SK-N-SH treated with all-trans-retinoic acid at 6 μM for 48 hours (cell line): ENCODE results near the gene KHDC3L.

Experiments
- ATAC-seq: fragments of 200-7000 bp; cut with Tn5 transposase; 3 replicates; pipeline ENCODE4 v1.9.1; 2020; ENCODE audit warnings: mild to moderate bottlenecking, moderate library complexity
- ARNTL ChIP-seq: fragments of 450-650 bp; formaldehyde crosslinking; IDR thresholded peaks from 2 replicates; pipeline ENCODE4 v1.5.0; 2020; ENCODE audit warnings: low read depth, mild to moderate bottlenecking, moderate library complexity, borderline replicate concordance
- BACH2 ChIP-seq: fragments of 250-450 bp; sonication (Bioruptor Pico); IDR thresholded peaks from 2 replicates; pipeline ENCODE4 v1.9.0; 2021; ENCODE audit warnings: mild to moderate bottlenecking, borderline replicate concordance
- CSDC2 ChIP-seq: fragments of 250-450 bp; sonication (Bioruptor Pico); IDR thresholded peaks from 2 replicates; pipeline ENCODE4 v1.5.0; 2020; ENCODE audit warnings: mild to moderate bottlenecking, moderate library complexity
- CSRNP3 ChIP-seq: fragments of 250-450 bp; sonication (Bioruptor Pico); IDR thresholded peaks from 2 replicates; pipeline ENCODE4 v1.5.1; 2021; ENCODE audit warnings: mild to moderate bottlenecking, moderate library complexity
- ESRRG ChIP-seq: fragments of 250-450 bp; sonication (Bioruptor Pico); IDR thresholded peaks from 2 replicates; pipeline ENCODE4 v1.6.1; 2021; ENCODE audit warnings: mild to moderate bottlenecking
- GLIS3 ChIP-seq: fragments of 250-450 bp; sonication (Bioruptor Pico); IDR thresholded peaks from 2 replicates; pipeline ENCODE4 v1.5.0; 2020; ENCODE audit warnings: mild to moderate bottlenecking, moderate library complexity
- OSR1 ChIP-seq: fragments of 250-450 bp; sonication (Bioruptor Pico); IDR thresholded peaks from 2 replicates; pipeline ENCODE4 v1.8.0; 2022; ENCODE audit warnings: moderate library complexity, mild to moderate bottlenecking, inconsistent platforms
- POU6F1 ChIP-seq: fragments of 250-450 bp; sonication (Bioruptor Pico); IDR thresholded peaks from 2 replicates; pipeline ENCODE4 v1.8.0; 2021; ENCODE audit warnings: low read depth, mild to moderate bottlenecking, moderate library complexity, borderline replicate concordance
- PPARA ChIP-seq: fragments of 250-450 bp; sonication (Bioruptor Pico); IDR thresholded peaks from 2 replicates; pipeline ENCODE4 v1.5.0; 2020; ENCODE audit warnings: mild to moderate bottlenecking, borderline replicate concordance
- RARB ChIP-seq: fragments of 250-450 bp; sonication (Bioruptor Pico); IDR thresholded peaks from 2 replicates; pipeline ENCODE4 v1.8.0; 2021; ENCODE audit warnings: mild to moderate bottlenecking, moderate library complexity
- SNAI2 ChIP-seq: fragments of 250-450 bp; sonication (Bioruptor Pico); IDR thresholded peaks from 2 replicates; pipeline ENCODE4 v1.5.0; 2020; ENCODE audit warnings: mild to moderate bottlenecking, moderate library complexity
- TCF4 ChIP-seq: fragments of 250-450 bp; sonication (Bioruptor Pico); IDR thresholded peaks from 2 replicates; pipeline ENCODE4 v1.8.0; 2021; ENCODE audit warnings: mild to moderate bottlenecking, moderate library complexity, borderline replicate concordance
- TOX ChIP-seq: fragments of 250-450 bp; sonication (Bioruptor Pico); IDR thresholded peaks from 2 replicates; pipeline ENCODE4 v1.8.0; 2021; ENCODE audit warnings: mild to moderate bottlenecking, moderate library complexity, borderline replicate concordance
- TSHZ2 ChIP-seq: fragments of 250-450 bp; sonication (Bioruptor Pico); IDR thresholded peaks from 2 replicates; pipeline ENCODE4 v1.5.0; 2020; ENCODE audit warnings: mild to moderate bottlenecking, moderate library complexity
- ZC3H10 ChIP-seq: fragments of 250-450 bp; sonication (Bioruptor Pico); IDR thresholded peaks from 2 replicates; pipeline ENCODE4 v1.5.1; 2021; ENCODE audit warnings: mild to moderate bottlenecking, moderate library complexity
- ZFP3 ChIP-seq: fragments of 250-450 bp; sonication (Bioruptor Pico); IDR thresholded peaks from 2 replicates; pipeline ENCODE4 v1.5.0; 2020; ENCODE audit warnings: mild to moderate bottlenecking, moderate library complexity
- ZFP30 ChIP-seq: fragments of 450-650 bp; formaldehyde crosslinking; IDR thresholded peaks from 2 replicates; pipeline ENCODE4 v1.5.0; 2022; ENCODE audit warnings: mild to moderate bottlenecking, moderate library complexity
- ZNF565 ChIP-seq: fragments of 450-650 bp; formaldehyde crosslinking; conservative IDR thresholded peaks from 2 replicates; pipeline ENCODE4 v1.5.0; 2020; ENCODE audit warnings: low read depth, mild to moderate bottlenecking, moderate library complexity
- ZNF70 ChIP-seq: fragments of 450-650 bp; formaldehyde crosslinking; IDR thresholded peaks from 2 replicates; pipeline ENCODE4 v1.5.0; 2020; ENCODE audit warnings: mild to moderate bottlenecking, moderate library complexity
- ZNF8 ChIP-seq: fragments of 450-650 bp; formaldehyde crosslinking; IDR thresholded peaks from 2 replicates; pipeline ENCODE4 v1.5.0; 2020; ENCODE audit warnings: mild to moderate bottlenecking, moderate library complexity
- TF ChIP-seq, protein P1 (sequence below): fragments of 250-450 bp; sonication (Bioruptor Pico); IDR thresholded peaks from 2 replicates; pipeline ENCODE4 v1.8.0; 2020; ENCODE audit warnings: mild to moderate bottlenecking, moderate library complexity, borderline replicate concordance
- TF ChIP-seq, protein P2 (sequence below): fragments of 250-450 bp; sonication (Bioruptor Pico); IDR thresholded peaks from 2 replicates; pipeline ENCODE4 v1.5.1; 2020; ENCODE audit warnings: low read depth, mild to moderate bottlenecking, moderate library complexity

KHDC3L gene

GRCh38 chr6:73328790-73329189 lies 33.7 kb upstream of the KHDC3L start:
- no peak for ATAC-seq
- TF ChIP-seq ZNF565 = no peak
- TF ChIP-seq OSR1 (CRISPR knock-in tag) = no peak
- TF ChIP-seq TCF4 (CRISPR knock-in tag) = no peak
- TF ChIP-seq RARB (CRISPR knock-in tag) = no peak
- no peak for TF ChIP-seq SNAI2
- no peak for TF ChIP-seq ZNF8 (CRISPR knock-in tag)
- no peak for TF ChIP-seq GLIS3
- TF ChIP-seq CSDC2 = no peak
- no peak for TF ChIP-seq ZC3H10
- no peak for TF ChIP-seq TSHZ2
- TF ChIP-seq ZFP3 (CRISPR knock-in tag) = no peak
- TF ChIP-seq ZFP30 (CRISPR knock-in tag) = no peak
- TF ChIP-seq TOX (CRISPR knock-in tag) = no peak
- TF ChIP-seq BACH2 = no peak
- TF ChIP-seq PPARA (CRISPR knock-in tag) = no peak
- TF ChIP-seq, protein P1, sequence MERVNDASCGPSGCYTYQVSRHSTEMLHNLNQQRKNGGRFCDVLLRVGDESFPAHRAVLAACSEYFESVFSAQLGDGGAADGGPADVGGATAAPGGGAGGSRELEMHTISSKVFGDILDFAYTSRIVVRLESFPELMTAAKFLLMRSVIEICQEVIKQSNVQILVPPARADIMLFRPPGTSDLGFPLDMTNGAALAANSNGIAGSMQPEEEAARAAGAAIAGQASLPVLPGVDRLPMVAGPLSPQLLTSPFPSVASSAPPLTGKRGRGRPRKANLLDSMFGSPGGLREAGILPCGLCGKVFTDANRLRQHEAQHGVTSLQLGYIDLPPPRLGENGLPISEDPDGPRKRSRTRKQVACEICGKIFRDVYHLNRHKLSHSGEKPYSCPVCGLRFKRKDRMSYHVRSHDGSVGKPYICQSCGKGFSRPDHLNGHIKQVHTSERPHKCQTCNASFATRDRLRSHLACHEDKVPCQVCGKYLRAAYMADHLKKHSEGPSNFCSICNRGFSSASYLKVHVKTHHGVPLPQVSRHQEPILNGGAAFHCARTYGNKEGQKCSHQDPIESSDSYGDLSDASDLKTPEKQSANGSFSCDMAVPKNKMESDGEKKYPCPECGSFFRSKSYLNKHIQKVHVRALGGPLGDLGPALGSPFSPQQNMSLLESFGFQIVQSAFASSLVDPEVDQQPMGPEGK (CRISPR knock-in tag) = no peak
- TF ChIP-seq ARNTL (CRISPR knock-in tag) = no peak
- TF ChIP-seq ESRRG = no peak
- no peak for TF ChIP-seq CSRNP3 (CRISPR knock-in tag)
- no peak for TF ChIP-seq POU6F1 (CRISPR knock-in tag)

GRCh38 chr6:73329201-73329600 lies 33.3 kb upstream of the KHDC3L start:
- TF ChIP-seq POU6F1 (CRISPR knock-in tag) (no peak), OSR1 (CRISPR knock-in tag) (no peak), ZNF70 (CRISPR knock-in tag) (no peak), ARNTL (CRISPR knock-in tag) (no peak)
- TF ChIP-seq, all 23 proteins: peak for 0
- ATAC-seq = no peak

DNA sequence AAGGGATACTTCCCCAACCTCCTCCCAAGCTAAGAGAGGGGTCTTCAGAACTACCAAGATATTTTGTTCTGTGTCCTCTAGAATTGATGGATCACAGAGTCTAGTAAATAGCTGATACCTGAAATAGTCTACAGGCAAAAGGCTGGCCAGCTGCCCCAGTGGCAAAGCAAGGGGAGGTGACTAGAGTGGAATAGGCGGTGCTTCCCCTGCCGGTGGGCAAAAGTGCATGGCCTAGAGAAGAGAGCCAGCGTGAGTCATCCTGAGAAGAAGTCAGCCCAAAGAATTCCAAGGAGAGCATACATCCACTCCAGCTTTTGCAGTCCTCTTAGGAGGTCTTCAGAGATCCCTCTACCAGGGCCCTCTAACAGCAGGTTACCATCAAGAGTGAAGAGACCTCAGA lies 23.1 kb upstream of the KHDC3L start:
- ATAC-seq = no peak; the same call in 1 of the 3 replicates
- no peak for TF ChIP-seq ZNF565
- TF ChIP-seq CSRNP3 (CRISPR knock-in tag) = no peak
- TF ChIP-seq TSHZ2 = no peak
- TF ChIP-seq OSR1 (CRISPR knock-in tag) = no peak
- TF ChIP-seq, protein P2, sequence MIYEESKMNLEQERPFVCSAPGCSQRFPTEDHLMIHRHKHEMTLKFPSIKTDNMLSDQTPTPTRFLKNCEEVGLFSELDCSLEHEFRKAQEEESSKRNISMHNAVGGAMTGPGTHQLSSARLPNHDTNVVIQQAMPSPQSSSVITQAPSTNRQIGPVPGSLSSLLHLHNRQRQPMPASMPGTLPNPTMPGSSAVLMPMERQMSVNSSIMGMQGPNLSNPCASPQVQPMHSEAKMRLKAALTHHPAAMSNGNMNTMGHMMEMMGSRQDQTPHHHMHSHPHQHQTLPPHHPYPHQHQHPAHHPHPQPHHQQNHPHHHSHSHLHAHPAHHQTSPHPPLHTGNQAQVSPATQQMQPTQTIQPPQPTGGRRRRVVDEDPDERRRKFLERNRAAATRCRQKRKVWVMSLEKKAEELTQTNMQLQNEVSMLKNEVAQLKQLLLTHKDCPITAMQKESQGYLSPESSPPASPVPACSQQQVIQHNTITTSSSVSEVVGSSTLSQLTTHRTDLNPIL (CRISPR knock-in tag) = no peak
- TF ChIP-seq CSDC2 = no peak
- TF ChIP-seq TCF4 (CRISPR knock-in tag) = no peak
